AG08395 (cell line): ENCODE results near the gene STOML2.
"Not testable (repeated sequence)": the region's sequence is repeated elsewhere in the genome, so short reads cannot be mapped to it uniquely, and the experiment has no call there.

Source experiments
- DNase-seq: peaks from one replicate; pipeline ENCODE4 v3.0.0; 2012; ENCODE audit warnings: mixed read lengths, low spot score

Gene STOML2, protein sequence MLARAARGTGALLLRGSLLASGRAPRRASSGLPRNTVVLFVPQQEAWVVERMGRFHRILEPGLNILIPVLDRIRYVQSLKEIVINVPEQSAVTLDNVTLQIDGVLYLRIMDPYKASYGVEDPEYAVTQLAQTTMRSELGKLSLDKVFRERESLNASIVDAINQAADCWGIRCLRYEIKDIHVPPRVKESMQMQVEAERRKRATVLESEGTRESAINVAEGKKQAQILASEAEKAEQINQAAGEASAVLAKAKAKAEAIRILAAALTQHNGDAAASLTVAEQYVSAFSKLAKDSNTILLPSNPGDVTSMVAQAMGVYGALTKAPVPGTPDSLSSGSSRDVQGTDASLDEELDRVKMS

DNA sequence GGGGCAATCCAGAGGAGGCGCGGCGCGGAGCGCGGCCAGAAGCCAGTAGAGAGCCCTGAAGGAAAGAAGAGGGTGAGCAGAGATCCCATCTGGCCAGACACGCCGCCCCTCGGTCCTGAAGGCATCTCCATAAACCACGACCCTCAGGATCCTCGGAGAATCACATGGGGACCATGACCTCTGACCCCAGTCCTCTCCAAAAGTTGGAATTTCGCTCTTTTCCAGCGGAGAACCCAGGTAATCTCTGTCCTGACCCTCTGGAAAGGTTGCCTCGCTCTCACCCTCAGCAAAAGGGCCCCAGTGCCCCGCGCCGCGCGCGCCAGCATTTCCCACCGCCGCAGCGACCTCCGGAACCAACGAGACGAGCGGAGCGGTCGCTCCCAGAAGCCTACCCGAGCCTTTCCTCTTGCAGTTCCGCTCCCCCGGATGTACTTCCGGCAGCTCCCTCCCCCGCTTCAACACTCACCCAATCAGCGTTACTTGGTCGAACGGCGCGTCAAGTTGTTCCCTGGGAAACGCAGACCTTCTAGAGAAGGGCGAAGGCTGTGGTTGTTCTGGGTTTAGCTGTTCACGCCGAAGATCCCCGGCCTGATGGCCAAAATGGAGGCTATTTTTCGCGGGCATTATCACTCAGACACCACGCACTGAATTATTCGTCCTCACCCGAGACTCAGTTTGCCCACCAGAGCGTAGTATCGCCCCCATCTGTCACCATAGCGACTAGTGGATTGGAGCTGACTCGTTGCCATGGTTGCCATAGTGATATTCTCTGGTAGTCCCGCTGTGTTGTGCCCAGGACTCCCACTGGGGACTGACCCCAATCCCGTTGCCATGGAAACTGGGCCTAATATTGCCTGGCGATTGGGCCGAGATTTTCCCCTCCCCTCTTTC is at the start of gene STOML2:
STOML2 (minus strand) TSS at position 363 of the 891 bp plus-strand sequence; CDS start at position 326, 37 bp downstream.
- peak; percentile 97 for DNase-seq

DNA sequence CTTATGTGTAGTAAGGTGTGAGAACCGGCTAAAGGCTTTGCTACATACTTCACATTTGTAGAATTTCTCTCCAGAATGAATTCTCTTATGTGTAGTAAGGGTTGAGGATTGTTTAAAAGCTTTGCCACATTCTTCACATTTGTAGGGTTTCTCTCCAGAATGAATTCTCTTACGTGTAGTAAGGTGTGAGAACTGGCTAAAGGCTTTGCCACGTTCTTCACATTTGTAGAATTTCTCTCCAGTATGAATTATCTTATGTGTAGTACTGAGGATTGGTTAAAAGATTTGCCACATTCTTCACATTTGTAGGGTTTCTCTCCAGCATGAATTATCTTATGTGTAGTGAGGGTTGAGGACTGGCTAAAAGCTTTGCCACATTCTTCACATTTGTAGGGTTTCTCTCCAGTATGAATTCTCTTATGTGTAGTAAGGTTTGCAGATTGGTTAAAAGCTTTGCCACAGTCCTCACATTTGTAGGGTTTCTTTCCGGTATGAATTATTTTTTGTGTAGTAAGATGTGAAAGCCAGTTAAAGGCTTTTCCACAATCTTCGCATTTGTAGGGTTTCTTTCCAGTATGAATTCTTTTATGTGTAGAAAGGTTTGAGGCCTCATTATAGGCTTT is 45.1 kb upstream of the STOML2 start:
- not testable (repeated sequence) for DNase-seq

DNA sequence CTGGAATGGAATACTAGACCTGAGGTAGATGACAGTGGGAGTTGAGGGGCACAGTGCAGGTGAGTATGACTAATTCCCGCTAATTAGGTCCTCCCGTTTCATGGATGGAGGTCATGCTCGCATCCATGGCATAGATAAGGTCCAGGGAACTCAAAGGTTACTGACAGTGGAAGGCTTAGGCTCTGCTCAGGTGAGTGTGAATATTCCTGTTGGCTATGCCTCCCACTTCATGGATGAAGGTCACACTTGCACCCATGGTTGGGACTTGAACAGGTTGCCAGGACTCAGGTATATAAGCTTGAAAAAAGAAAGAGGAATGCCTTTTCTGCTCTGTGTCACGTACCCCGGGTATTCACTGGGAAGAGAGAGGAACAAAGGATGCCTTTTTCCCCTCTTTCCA is 39.1 kb upstream of the STOML2 start:
- DNase-seq = no peak

DNA sequence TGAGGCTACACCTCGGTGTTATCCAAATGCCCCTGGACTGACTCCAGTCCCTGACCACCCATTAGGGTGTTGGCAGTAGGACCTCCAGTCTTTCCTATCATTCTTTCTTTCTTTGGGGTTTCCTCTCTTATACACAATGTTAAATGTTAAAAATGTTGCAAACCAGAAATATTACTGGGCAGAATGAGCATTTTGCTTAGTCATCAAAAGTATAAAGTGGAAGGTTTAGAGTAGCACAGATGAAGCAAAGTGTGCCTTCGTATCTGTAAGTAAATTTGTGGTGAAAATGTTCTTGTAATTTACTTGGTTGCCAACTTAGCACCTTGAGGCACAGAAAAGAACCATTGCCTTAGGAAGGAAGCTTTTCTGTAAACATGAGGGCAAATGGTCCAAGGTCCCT is 37.2 kb upstream of the STOML2 start:
- no peak for DNase-seq

DNA sequence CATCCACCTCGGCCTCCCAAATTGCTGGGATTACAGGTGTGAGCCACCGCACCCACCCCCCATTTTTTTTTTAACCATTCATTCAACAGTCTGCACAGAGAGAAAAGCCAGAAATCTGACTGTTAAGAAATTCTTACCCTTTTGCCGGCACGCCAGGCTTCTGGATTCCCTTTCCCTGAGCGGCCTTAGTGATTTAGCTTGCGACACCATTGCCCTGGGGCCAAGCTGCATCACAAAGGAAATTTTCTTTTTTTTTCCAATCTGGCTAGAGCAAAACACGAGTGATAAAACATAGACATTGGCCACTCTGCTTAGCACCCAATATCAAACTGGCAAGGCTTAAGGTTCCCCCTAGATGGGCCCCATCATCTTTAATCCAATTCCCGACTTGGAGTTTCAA is 33.9 kb upstream of the STOML2 start:
- no peak for DNase-seq

DNA sequence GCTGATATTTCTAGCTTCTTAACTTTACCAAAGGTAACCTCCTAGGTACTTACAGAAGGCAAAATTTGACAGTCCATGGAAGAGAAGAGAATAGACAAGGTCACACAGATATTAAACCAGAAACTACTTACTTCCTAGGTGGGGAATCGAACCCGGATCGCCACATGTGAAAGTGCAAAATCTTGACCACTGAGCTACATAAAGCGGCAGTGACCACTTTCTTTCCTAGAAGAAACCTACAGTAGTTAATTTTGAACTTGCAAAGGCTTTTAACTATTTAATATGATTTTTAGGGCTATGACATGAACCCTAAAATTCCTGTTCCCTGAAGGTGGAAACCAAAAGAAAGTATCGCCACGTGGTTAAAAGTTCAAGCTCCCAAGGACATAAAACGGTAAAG is 33.1 kb upstream of the STOML2 start:
- no peak for DNase-seq

DNA sequence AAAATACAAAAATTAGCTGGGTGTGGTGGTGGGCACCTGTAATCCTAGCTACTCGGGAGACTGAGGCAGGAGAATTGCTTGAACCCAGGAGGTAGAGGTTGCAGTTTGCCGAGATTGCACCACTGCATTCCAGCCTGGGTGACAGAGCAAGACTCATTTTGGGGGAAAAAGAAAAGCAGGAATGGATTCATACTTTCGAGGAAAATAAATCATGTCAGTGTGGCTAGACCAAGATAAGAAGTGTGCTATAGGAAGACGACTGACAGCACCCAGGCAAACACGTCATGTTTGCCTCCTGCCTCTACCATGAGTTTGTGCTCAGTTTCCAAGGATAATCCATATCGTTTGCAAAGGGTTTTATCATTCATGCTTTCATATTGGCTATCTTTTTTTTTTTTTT is 32.0 kb upstream of the STOML2 start:
- no peak for DNase-seq

DNA sequence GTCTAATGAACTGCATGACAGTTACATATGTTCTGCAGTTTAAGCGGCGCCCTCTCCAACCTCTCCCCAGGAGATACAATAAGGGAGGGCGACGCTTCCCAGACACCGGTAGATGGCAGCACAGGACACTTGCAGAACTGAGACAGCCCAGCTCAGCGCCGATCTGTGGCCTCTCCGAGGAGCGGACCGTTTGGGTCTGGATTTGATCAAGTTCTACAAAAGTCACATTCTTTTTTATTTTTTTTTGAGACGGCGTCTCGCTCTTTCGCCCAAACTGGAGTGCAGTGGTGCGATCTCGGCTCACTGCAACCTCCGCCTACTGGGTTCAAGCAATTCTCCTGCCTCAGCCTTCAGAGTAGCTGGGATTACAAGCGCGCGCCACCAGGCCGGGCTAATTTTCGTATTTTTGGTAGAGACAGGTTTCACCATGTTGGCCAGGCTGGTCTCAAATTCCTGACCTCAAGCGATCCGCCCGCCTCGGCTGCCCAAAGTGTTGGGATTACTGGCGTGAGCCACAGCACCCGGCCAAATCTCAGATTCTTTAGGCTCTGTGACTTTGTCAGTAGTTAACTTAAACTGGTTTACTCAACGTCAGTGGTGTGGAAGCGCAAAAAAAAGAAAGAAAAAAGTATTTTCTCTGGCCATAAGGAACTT is 14.1 kb upstream of the STOML2 start:
- peak; percentile 84 for DNase-seq

DNA sequence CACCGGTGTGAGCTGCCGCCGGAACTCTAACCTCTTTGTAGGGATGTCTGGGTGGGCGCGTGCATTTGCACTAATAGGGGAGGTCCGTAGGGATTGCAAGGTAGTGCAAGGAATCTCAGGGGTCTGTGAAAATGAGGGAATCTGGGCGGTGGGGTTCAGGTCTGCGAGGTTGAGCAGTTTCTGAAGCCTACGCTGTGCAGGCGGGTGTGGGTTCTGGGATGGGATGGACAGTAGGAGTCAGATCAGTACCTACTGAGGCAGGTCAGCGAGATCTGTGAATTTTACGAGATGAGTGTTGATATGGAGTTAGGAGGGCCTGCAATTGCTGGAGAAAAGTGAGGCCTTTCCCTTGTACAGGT is 13.6 kb upstream of the STOML2 start:
- no peak for DNase-seq

DNA sequence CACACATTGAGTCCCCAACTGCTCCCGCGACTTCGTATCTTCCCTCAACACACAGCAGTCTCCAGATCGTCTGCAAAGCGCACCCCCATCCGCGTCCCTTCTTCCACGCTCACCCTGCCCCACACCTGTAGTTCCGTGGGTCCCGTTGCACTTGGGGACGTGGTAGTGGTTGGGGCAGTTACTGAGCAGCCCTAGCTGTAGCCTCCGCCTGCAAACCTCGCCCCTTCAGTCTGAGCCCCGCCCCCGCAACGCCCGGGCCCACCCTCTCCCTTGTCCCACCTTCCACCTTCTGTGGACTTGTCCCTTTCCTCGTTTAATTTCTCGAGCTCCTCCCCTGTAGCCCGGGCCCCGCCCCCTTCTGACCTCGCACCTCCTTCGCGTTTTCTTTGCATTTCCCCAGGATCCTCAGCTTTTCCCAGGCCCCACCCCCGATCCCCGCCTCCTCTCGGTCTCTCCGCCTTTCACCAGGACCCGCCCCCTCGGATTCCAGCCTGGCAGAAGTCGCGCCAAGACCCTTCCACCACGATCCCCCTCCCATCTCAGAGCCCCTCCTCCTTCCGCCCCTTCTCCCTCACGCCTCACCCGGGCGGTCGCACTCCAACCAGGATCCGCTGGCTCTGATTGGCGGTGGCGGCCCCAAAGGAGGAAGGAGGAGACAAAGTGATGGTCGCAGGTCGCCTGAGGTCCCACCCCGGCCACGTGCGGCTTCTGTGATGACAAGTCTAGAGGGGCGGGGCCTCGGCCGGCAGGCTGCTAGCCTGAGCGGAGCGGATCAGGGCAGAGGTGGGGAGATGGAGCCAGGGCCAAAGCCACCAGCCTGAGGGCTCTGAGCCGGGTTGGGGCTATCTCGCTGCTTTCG is 13.0 kb upstream of the STOML2 start, which contains the start of gene ATOSB:
ATOSB (minus strand) TSS at position 183 of the 859 bp plus-strand sequence. CDS start 7,588 bp downstream, outside the sequence.
- DNase-seq = peak; percentile 93

DNA sequence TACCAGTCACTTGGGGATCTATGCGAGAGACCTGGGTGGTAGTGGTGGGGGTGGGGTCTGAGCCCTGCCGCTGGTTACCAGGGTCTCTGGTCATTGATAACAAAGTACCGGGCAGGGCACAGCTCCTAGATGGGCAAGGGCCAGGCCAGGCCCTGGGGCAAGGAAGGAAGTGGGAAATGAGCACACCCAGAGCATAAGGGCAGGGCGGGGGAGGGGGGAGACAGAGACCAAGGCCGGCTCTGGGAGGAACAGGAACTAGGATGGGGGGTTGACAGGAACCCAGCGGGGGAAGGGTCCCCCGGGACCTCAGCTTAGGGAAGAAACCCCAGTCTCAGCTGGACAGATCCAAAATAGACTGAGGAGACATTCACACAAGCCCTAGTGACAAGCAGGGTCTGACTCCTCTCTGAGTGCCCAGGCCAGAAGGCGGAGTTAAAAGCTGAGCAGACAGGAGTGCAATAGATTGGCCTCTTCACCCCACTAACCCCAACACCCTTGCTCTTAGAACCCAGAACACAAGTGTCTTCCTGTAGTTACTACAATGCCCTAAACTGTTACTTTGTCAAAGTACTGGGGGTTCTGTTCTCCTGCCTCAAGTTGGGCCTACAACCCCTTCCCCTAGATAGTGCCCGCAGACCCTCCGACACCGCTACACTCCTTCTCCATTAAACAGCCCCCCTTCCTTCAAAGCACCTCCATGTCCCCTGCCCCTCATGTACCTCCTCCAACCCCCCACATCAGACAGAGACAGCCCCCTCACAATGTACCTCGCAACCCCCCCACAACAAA is 12.1 kb upstream of the STOML2 start:
- DNase-seq = peak; percentile 23

DNA sequence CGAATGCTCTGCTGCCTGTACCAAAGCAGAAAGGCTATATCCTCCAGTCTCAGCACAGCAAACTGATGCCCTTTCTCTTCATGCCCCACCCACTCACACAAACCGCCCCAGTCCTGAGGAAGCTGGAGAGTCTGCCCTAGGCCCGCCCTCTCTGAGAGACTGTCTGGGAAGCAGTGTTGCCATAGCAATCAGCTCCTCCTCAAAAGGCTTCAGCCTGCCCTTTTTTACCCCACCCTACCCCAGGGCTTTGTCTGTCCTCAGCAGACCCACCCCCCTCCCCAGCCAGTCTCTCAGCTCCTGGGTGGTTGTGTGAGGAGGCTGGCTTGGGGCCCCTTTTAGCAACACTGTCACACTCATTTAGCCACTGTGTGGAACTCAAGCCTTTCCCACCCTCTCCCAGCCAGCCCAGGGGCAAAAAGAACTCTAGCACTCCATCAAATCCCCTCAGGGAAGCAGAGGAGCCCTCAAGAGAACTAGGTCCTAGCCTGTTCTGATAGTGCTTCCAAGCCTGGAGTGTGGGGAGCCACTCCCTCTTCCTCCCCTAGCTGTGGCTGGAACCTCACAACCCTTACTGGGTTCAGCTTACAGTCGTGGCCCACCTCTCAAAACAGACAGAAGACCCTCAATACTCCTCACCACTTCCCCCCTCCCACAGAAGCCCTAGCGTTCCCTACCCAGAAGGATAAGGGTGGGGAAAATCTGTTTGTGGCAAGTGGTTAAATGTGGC is 11.3 kb upstream of the STOML2 start:
- peak; percentile 91 for DNase-seq

DNA sequence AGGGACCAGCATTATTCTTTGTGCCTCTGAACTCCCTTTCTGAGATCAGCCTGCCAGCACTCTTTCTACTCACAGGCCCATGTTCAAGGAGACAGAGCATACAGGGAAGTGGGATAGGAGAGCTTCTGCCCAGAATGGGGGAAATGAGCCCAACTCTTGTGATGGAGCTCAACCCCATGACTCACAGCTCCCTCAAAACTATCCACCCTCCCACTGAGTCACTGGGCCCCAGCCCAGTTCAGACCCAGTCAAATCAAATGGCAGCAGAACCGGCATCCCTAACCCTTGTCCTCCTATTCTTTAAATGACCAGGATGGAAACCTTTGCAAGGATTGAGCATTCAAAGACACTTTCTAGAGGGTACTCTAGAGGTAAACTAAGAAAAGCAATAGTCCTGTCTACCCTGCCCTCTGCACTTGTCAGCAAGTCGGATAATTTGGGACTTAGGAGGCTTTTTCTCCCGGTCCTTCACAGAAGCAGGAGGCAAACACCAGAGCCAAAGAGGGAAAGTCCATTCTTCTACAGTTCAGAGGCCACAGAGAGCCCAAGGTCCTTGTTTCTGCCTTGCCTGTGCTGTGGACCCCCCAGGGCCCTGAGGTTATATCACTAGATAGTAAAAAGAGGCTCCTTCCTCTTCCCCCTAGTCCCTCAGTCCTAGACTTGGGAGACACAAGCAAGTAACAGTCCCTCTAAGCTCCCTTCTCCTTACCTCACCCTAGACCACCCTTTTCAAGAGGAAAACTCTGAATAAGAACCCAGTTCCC is 9.5 kb upstream of the STOML2 start:
- DNase-seq = peak; percentile 78

DNA sequence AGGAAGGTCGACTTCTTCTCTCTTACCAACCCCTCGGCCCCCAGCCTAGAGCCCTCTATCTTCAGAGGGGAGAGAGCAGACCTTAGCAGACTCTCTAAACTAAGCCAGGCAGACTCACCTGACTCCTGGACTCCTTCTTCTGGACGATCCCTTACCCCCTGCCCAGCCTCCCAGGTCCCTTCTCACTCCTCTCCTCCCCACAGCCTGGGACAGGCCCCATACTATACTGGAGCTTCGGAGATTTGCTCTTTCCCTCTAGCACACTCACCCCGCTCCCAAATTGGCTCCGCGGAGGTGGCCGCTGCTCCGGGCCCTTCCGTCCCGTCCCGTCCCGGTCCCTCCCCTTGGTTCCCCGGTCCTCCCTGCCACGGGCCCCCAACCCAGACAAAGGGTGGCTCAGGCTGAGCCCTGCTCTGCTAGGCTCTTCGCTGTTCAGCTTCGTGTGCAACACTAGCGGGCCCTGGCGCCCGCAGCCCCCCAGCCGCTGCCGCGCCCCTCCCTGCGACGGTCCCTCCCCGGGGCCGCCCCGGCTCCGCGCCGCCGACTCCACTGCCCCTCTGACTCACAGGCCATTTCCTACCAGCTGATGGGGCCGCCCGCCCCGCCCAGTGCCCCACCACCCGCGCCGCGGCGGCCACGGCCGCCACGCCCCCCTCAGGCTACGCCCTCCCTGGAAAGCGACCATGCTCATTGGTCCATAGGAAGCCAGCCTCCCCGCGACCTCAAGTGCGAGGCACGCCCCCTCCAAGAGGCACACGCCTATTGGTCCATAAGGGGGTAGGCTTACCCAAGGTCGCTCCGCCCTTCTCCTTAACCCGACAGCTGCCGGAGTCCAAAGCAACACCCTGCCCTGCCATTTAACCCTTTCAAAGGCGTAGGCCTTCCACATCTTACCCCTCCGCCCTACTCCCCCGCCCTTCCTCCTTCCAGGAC is 8.3 kb upstream of the STOML2 start:
- peak; percentile 97 for DNase-seq

DNA sequence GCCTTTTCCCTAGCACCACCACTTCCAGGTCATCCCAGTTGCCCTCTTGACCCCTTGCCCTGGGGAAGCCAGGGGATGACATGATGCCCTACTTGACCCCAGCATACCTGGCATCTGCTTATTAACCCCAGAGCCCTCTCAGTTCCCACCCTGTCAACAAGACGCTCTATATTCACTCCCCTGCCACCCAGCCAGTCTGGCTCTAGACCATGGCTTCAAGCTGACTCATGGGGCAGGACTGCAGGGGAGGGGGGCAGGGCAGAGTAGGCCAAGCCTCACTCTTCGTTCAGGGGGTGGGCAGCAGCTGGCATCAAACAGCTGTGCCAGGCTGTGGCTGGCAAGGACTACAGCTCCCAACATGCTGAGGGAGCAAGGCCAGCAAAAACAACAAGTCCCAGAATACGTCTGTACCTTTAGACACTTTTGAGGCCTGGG is 7.4 kb upstream of the STOML2 start:
- peak; percentile 42 for DNase-seq

DNA sequence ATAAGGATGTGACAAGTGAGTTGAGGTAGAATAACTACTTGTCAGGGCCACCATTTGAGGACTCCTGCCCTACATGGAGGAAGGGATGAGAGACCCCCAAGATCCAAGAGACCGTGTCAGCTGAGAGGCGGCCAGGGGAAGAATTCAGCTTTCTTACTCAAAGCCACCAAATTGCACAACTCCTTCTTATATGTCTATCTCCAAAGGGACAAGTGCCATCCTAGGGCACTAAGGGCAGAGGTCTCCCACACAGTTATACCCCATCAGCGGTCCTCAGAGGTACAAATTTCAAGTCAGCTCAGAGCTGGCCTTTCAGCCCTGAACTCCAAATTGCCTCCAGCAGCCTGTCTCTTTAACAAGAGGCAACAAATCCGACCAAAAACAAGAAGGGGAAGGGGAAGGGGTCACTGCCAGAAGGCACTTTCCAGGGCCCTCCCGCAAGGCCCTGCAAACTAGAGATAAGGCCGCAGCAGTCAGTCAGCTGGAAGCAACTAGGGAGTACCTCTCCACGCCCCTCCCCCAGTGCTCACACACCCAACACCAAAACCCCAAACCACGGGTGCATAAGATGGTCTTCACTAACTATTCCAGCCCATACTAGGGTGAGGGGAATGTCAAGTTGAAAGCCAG is 6.1 kb upstream of the STOML2 start:
- no peak for DNase-seq

DNA sequence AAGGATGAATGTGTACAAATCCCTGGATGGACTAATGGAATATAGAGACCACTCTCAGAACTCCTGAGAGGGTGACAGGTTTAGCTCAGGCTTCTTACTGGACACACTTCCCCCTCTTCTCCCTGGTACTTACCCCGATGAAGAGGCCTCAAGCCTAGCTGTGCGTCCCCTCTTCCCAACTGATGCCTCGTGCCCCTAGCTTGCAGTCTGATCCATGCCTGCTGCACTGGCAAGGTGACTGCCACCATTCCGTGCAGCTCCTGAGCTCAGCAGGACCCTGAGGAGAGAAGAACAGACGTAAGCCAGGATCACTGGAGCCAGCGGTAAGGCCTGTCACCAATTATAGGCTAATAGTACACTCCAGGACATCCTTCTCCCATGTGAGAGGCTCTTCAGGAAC is 5.5 kb upstream of the STOML2 start:
- DNase-seq = no peak
